CD4-positive, alpha-beta T cell treated with Interleukin-12 subunit alpha and Interleukin-12 subunit beta, for 1 hour (primary cell): Measurements from ENCODE around the gene SLTM.
"Not testable (repeated sequence)": the region's sequence is repeated elsewhere in the genome, so short reads cannot be mapped to it uniquely, and the experiment has no call there.

ENCODE experiments used
- DNase-seq: peaks from one replicate; pipeline ENCODE4 v3.0.0-alpha.2; 2020

The SLTM gene

GRCh38 chr15:58873267-58873666 lies 60.2 kb downstream of the SLTM start:
- DNase-seq = no peak

DNA sequence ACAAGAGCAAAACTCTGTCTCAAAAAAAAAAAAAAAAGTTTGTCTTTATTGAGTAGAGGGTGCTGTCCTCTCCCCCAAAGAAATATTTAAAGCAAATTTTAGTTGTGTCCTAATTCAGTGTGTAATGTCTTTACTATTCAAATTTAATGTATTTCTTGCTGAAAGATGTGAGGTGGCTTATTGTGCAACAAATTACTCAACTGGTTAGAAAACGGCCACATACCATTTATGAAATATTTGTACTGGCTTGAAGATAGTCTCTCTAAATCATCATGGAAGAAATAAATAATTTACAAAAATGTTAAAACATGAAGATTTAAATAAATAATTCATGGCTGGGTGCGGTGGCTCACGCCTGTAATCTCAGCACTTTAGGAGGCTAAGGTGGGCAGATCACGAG lies 63.0 kb downstream of the SLTM start:
- no peak for DNase-seq

DNA sequence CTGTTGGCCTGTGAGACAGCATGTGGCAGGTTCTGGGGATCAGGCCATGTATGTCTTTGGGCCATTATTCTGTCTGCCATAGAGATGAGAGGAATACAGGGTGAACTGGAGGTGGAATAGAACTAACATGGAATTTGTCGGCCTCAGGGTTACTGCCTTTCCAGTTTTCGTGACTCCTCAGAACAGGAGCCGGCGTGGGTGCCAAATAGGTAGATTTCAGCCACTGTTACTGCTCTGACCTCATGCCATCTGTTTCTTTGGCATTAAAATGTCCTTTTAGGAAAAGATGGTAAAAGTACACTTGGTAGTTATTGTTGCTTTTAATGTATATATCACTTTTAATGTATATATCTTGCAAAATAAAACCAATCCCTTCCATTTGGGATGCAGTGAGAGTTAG lies 65.6 kb downstream of the SLTM start:
- no peak for DNase-seq

DNA sequence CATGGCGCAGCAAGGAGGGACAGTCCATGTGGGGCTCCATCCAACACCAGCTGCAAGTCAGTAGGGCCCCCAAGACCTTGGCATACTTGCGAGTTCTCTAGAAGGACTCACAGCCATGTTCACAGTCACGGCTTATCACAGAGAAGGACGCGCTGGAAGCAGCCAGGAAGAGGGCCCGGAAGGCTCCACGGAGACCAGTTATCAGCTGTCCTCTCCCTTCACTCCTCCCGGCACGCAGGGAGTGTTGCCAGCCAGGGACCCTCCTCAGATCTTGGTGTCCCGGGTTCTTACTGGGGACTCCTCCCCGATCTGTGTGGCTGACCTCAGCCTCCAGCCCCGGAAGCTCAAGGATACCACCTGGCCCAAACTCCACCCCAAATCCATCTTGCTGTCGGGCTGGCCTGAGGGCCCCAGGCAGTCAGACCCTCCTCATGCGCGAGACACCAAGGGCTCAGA lies 68.0 kb downstream of the SLTM start:
- DNase-seq = no peak

DNA sequence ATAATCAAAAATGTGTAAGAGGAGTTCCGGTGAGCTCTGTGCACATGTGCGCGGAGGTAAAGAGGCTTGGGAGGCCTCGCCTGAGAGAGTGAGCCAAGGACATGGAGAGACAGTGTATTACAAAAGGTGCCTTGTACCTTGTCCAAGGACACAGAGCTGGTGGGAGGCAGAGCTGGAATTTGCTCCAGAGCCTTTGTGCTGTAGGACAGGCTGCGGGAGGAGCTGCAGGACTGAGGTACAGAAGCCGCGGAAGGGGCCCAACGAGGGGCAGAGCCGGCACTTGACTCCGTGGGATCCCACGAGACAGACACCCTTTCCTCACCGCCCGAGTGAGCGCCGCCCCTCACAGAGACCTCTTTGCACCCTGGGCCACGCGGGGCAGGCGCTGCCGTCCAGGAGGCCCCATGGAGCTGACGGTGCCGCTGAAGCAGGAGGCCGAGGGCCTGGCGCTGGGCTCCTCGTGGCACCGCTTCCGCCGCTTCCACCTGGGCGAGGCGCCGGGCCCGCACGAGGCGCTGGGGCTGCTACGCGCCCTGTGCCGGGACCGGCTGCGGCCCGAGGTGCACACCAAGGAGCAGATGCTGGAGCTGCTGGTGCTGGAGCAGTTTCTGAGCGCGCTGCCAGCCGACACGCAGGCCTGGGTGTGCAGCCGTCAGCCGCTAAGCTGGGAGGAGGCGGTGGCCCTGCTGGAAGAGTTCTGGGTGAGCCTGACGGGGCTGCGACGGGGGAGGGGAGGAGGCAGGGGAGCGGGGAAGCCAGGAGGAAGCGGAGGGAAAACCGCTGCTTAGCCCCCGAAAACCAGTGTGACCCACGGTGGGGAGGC lies 68.7 kb downstream of the SLTM start:
- DNase-seq = no peak

GRCh38 chr15:58862326-58862725 lies 71.2 kb downstream of the SLTM start:
- no peak for DNase-seq

- DNase-seq = not testable (repeated sequence)
These were observed 76.9 kb downstream of the SLTM start for GRCh38 chr15:58856621-58857020.

DNA sequence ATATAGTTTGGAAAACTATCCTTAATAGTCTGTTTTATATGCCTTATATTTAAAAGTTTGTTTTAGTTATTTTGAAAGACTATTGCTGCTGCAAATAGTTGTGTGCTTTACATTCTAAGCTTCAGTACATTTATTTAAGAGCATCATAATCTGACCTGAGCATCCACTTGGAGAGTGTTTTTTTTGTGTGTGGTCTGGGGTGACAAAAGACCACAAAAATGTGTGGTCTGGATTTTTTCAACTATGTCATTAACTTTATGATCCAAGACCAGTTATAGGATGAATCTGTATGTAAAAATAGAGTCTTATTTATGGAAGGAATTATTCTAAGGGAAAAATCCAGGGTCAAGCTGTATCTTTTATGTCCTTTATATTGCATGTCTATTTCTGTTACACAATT lies 77.4 kb downstream of the SLTM start:
- no peak for DNase-seq

DNA sequence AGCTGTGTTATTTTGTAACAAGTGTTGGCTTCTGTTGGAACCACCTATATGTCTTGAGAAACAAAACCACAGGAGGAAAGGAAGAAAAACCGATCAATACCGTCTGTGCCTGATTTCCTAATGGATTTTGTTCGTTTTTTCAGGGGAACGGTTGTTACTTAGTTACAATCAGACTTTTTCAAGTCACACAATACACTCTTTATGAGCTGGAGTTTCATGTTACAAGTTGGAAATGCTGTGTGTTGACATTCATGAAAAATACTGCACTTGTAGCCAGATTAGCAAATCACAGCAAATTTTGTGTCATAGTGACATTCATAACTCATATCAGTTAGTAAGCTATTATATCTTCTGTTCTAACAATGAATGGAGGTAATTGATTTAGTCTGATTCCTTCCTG lies 78.9 kb downstream of the SLTM start:
- DNase-seq = no peak

GRCh38 chr15:58852347-58852746 lies 81.1 kb downstream of the SLTM start:
- DNase-seq = no peak

GRCh38 chr15:58851205-58851604 lies 82.3 kb downstream of the SLTM start:
- not testable (repeated sequence) for DNase-seq

- no peak for DNase-seq
These were observed 90.6 kb downstream of the SLTM start for GRCh38 chr15:58842713-58843396.

DNA sequence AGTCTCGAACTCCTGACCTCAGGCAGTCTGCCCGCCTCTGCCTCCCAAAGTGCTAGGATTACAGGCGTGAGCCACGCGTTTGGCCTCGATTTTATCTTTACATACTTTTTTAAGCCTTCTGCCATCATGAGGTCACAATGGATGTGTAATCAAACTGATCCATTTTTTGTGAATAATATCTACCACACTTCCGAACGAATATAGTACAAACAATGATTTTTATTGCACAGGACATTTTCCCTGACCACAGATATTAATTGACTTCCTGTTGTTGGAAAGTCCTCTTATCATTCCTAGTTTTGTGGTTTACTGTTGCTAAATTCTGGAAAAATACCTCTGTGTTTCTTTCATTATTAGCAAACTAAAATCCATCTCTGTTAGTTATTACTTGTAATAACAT lies 93.4 kb downstream of the SLTM start:
- DNase-seq = no peak

GRCh38 chr15:58839485-58839884 lies 94.0 kb downstream of the SLTM start:
- no peak for DNase-seq

GRCh38 chr15:58833681-58834426 lies 99.6 kb downstream of the SLTM start:
- DNase-seq = not testable (repeated sequence)

DNA sequence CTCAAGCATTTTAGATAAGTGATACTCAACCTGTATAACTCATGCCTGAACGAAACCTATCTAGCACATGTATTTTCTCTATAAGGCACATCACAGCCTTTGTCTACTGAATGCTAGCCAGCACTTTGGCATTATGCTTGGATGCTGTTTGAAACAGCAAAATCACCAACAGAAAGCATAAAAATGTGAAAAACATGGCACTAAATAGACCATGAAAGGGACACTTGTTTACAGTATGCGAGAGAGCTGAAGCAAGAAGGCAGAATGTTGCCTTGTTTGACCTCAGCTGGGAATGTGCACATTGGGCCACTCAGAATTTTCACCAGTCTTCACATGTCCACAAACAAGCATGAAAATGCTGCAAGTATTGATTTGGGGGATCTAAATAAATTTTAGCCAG lies 102.9 kb downstream of the SLTM start:
- DNase-seq = no peak
